DOHH2 (cell line): Measurements from ENCODE around the gene CNP.

Experiments used
- H3F3A ChIP-seq: fragments of 200-600 bp; sonication (generic), shearing (Covaris generic); 2 replicates; pipeline ENCODE4 v1.6.0; 2016; ENCODE audit warnings: antibody characterized with exemption, mild to moderate bottlenecking; ENCODE audit not compliant: control insufficient read depth, insufficient read depth
- H3K27ac ChIP-seq: fragments of 200-600 bp; sonication (generic); 2 replicates; pipeline ENCODE4 v1.5.1; 2014; ENCODE audit warnings: low read depth, mild to moderate bottlenecking, low read length, moderate library complexity
- H3K27me3 ChIP-seq: fragments of 200-600 bp; sonication (generic); 2 replicates; pipeline ENCODE4 v1.6.1; 2014; ENCODE audit warnings: mild to moderate bottlenecking, low read length, mixed read lengths; ENCODE audit not compliant: control insufficient read depth
- H3K36me3 ChIP-seq: fragments of 200-600 bp; sonication (generic); 2 replicates; pipeline ENCODE4 v1.6.1; 2014; ENCODE audit warnings: mild to moderate bottlenecking, low read length, moderate library complexity, mixed read lengths; ENCODE audit not compliant: control insufficient read depth
- H3K4me1 ChIP-seq: fragments of 200-600 bp; sonication (generic); 2 replicates; pipeline ENCODE4 v1.6.1; 2014; ENCODE audit warnings: mild to moderate bottlenecking, low read length, mixed read lengths; ENCODE audit not compliant: control insufficient read depth
- H3K4me2 ChIP-seq: fragments of 200-600 bp; sonication (generic); 2 replicates; pipeline ENCODE4 v1.6.0; 2014; ENCODE audit warnings: mild to moderate bottlenecking, low read length, moderate library complexity
- H3K4me3 ChIP-seq: fragments of 200-600 bp; sonication (generic); 2 replicates; pipeline ENCODE4 v1.5.1; 2014; ENCODE audit warnings: mild to moderate bottlenecking, low read length, mixed read lengths
- H3K79me2 ChIP-seq: fragments of 200-600 bp; sonication (generic); 2 replicates; pipeline ENCODE4 v1.6.1; 2014; ENCODE audit warnings: mild to moderate bottlenecking, low read length, mixed read lengths; ENCODE audit not compliant: control insufficient read depth
- H3K9me2 ChIP-seq: fragments of 200-600 bp; sonication (generic); replicated peaks from 2 replicates; pipeline ENCODE4 v1.6.1; 2014; ENCODE audit warnings: mild to moderate bottlenecking, low read length, mixed read lengths; ENCODE audit not compliant: control insufficient read depth
- H3K9me3 ChIP-seq: fragments of 200-600 bp; sonication (generic); 2 replicates; pipeline ENCODE4 v1.6.1; 2014; ENCODE audit warnings: antibody characterized with exemption, low read length, mixed read lengths; ENCODE audit not compliant: control insufficient read depth, insufficient read depth
- H4K20me1 ChIP-seq: fragments of 200-600 bp; sonication (generic); 2 replicates; pipeline ENCODE4 v1.6.0; 2014; ENCODE audit warnings: low read depth, mild to moderate bottlenecking, antibody characterized with exemption, low read length, moderate library complexity; ENCODE audit not compliant: control insufficient read depth, insufficient read depth
- EZH2phosphoT487 ChIP-seq: fragments of 200-600 bp; sonication (generic); IDR thresholded peaks from 2 replicates; pipeline ENCODE4 v1.6.1; 2017; ENCODE audit warnings: borderline replicate concordance, mild to moderate bottlenecking, antibody characterized with exemption, low read length, moderate library complexity, mixed read lengths
- TF ChIP-seq, protein P1 (sequence below): fragments of 200-600 bp; sonication (generic); IDR thresholded peaks from one replicate; pipeline ENCODE4 v1.5.1; 2014; ENCODE audit warnings: antibody characterized with exemption, mild to moderate bottlenecking, low read depth, low read length; ENCODE audit not compliant: poor library complexity, severe bottlenecking

The CNP gene

DNA sequence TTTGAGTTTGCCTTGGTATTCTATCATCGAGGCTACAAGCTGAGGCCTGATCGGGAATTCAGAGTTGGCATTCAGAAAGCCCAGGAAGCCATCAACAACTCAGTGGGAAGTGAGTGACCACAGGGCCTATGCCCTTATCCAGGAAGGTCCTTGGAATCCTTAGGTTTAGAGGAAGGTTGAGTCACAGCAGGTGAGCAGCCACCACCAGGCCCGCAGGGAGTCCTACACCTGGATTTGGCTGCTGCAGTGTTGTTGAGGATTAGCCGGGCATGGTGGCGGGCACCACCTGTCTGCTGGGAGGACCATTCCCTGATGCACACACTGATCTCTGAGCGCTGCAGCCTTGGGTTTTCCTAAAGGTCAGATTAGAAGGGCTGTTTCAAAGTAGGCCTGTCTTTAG, 31.0 kb upstream of the CNP start:
- H3K27me3 ChIP-seq, result no peaks in the 10 kb centered on the region
- peaks cover 3% of the 10 kb centered on the region; the same call in 1 of the 2 replicates for H3F3A ChIP-seq
- H3K9me3 ChIP-seq, result no peaks in the 10 kb centered on the region
- H3K79me2 ChIP-seq, result no peaks in the 10 kb centered on the region
- no peak overlapping the region for H3K27ac ChIP-seq
- H3K4me1 ChIP-seq, result peaks cover 23% of the 10 kb centered on the region
- H4K20me1 ChIP-seq, result no peaks in the 10 kb centered on the region
- H3K36me3 ChIP-seq, result no peaks in the 10 kb centered on the region
- H3K9me2 ChIP-seq, result no peaks in the 10 kb centered on the region
- H3K4me2 ChIP-seq, result no peak overlapping the region
- H3K4me3 ChIP-seq, result no peak overlapping the region
- TF ChIP-seq EZH2phosphoT487, result no peak
- TF ChIP-seq, protein P1, sequence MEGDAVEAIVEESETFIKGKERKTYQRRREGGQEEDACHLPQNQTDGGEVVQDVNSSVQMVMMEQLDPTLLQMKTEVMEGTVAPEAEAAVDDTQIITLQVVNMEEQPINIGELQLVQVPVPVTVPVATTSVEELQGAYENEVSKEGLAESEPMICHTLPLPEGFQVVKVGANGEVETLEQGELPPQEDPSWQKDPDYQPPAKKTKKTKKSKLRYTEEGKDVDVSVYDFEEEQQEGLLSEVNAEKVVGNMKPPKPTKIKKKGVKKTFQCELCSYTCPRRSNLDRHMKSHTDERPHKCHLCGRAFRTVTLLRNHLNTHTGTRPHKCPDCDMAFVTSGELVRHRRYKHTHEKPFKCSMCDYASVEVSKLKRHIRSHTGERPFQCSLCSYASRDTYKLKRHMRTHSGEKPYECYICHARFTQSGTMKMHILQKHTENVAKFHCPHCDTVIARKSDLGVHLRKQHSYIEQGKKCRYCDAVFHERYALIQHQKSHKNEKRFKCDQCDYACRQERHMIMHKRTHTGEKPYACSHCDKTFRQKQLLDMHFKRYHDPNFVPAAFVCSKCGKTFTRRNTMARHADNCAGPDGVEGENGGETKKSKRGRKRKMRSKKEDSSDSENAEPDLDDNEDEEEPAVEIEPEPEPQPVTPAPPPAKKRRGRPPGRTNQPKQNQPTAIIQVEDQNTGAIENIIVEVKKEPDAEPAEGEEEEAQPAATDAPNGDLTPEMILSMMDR, result no peak

DNA sequence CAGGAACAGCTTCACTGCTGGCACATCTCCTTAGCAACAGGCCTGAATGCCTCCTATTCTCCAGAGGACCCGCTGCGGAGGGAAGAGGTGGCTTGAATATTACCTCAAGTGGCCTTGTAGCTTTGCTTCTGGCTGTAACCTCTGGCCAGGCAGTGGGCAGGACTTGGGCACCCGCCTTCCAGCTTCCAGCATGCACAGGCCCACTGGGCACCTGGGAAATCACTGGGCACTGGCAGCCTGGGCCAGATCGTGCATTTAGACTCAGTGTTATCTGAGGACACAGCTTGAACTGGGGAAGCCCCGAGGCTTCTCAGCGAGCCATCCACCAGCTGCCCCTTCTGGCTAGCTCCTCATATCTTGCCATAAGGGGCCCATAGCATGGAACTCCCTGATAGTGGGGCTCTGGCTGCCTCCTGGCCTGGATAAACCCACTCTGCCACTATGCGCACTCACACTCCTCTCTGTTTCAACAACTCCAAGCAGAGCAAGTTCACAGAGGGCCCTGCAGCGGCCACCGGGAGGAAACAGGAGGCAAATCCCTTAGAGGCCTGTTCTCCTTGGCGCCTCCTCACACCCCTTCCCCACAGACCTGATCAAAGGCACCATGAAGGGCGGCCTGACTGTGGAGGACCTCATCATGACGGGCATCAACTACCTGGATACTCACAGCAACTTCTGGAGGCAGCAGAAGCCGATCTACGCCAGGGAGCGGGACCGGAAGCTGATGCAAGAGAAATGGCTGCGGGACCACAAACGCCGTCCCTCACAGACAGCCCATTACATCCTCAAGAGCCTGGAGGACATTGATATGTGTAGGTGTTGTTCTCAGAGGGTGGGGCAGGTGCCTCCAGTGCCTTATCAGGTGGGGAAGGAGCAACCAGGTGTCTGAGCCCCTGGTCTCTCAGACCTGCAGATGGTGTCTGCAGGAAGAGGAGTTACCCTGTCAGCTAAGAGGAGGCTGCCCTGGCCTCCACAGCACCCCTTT, 28.3 kb upstream of the CNP start:
- Histone ChIP-seq H3K36me3 (no peaks in the 10 kb centered on the region), H3K4me2 (no peak overlapping the region), H3K4me1 (peaks cover under 1% of the 10 kb centered on the region; the same call in 1 of the 2 replicates), H3F3A (no peaks in the 10 kb centered on the region), H3K9me2 (no peaks in the 10 kb centered on the region), H4K20me1 (no peaks in the 10 kb centered on the region), H3K4me3 (no peak overlapping the region), H3K9me3 (no peaks in the 10 kb centered on the region), H3K27ac (no peak overlapping the region), H3K27me3 (no peaks in the 10 kb centered on the region), H3K79me2 (no peaks in the 10 kb centered on the region)
- TF ChIP-seq, protein P1, result no peak
- TF ChIP-seq EZH2phosphoT487, result no peak

DNA sequence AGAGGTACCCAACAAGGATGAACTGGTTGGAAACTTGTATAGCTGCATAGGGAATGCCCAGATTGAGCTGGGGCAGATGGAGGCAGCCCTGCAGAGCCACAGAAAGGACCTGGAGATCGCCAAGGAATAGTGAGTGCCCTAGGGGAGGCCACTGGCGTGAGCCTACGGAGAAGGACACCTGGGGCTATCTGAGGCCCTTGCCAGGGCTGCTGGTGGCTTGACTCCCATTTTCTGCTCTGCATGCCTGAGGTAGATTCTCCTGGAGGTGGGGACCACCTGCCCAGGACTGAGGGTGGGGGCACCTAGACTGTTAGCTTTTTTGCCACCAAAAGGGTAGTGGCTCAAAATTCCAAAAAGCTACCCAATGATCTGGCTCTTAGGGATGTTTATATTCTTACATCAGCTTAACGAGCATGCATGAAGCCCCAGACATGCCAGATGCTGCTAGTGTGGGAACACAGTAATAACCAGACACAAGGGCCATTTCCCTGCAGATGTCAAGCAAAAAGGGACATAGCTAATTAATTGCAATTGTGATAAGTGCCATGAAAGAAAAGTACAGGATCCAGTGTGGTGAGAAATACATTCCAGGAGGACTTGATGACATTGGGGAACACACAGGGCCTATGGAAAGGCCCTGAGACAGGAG, 27.4 kb upstream of the CNP start:
- Histone ChIP-seq H3K9me3 (no peaks in the 10 kb centered on the region), H3K27me3 (no peaks in the 10 kb centered on the region), H3F3A (no peaks in the 10 kb centered on the region), H3K4me1 (no peaks in the 10 kb centered on the region), H3K36me3 (no peaks in the 10 kb centered on the region), H3K27ac (no peak overlapping the region), H3K4me2 (no peak overlapping the region), H3K79me2 (no peaks in the 10 kb centered on the region), H3K4me3 (no peak overlapping the region), H4K20me1 (no peaks in the 10 kb centered on the region), H3K9me2 (no peaks in the 10 kb centered on the region)
- TF ChIP-seq, protein P1, result no peak
- no peak for TF ChIP-seq EZH2phosphoT487
